ENCODE measurements around the gene ACKR2. TPM values are rescaled to one million over a fixed set of nuclear protein-coding genes. Genes with fewer than 3 reads are reported as not detected.

Gene ACKR2
- total RNA-seq, 1 experiment from 2014 or later = not detected

DNA sequence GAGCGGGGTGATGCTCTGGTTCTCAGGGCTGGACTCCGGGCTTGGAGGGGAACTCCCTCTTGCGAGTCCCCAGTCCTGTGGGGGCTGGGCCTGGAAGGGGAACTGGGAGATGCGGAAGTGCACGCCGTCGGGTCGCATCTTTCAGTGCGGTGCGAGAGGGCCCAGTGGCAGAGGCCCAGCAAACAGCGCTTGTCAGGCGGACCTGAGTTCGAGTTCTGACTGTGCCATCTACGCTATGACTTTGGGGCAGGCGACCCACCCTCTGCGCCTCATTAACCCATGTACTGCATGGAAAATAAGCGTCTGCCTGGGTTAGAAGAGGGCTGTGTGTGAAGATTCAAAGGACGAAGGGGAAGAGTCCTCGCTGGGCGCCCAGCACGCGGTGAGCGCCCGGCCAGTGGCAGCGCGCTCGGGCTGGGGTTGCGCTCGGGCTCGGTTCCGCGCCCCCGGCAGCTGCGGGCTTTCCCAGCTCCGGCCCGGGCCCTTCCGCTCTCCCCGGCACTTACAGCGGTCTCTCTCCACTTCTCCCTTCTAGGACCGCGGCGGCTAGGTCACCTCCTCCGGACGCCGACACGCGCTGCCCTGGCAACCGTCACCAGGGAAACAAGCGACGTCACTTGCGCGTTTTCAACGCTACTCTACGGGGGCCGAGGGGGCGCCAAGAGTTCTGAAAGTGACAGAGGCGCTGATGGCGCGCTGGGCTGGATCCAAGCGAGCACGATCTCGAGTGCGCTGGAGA lies 36.4 kb upstream of the ACKR2 start, which contains the start of gene CCDC13:
Gene CCDC13, minus strand, starts transcription at position 584 of the 739 bp plus-strand sequence. CDS start 14,908 bp downstream, outside the sequence.
- Mint-ChIP-seq H3K27ac (peak within 1 kb of the TSS in 2 of 3 experiments; percentile 23 to 62; a peak in 3 of 7 replicates), H3K27me3 (ENCODE audit: low read depth) (peaks cover 23% of the 10 kb centered on the region), H3K9me3 (peaks cover 5 to 13% of the 10 kb centered on the region in 2 experiments; a peak in 3 of 5 replicates), H3K4me3 (peak within 1 kb of the TSS; percentile 74 to 86), H3K4me1 (peaks cover 7 to 10% of the 10 kb centered on the region in 2 experiments), H3K36me3 (ENCODE audit: insufficient read depth in 1 of 3, low read depth in 3 of 3) (no peaks in the 10 kb centered on the region; a peak in 2 of 7 replicates)
- Histone ChIP-seq H3K23me2 (ENCODE audit: insufficient read length, low read depth, low read length, poor library complexity, severe bottlenecking) (peaks cover 10% of the 10 kb centered on the region), H3K14ac (ENCODE audit: insufficient read depth, low read length) (peak within 1 kb of the TSS; percentile 27), H4K8ac (replicated peaks; ENCODE audit: insufficient read length, low read depth, low read length) (no peak within 1 kb of the TSS), H3K27me3 (ENCODE audit: insufficient read depth, low read length) (no peaks in the 10 kb centered on the region), H3K27ac (ENCODE audit: insufficient read length, low read depth, low read length) (no peak within 1 kb of the TSS), H2AK5ac (ENCODE audit: insufficient read length, low read length) (no peak within 1 kb of the TSS), H3K18ac (ENCODE audit: insufficient read length, low read depth, low read length) (peak within 1 kb of the TSS; percentile 22), H3K79me2 (ENCODE audit: insufficient read depth, low read length) (no peaks in the 10 kb centered on the region), H2BK5ac (ENCODE audit: insufficient read length, low read length) (no peak within 1 kb of the TSS), H4K91ac (ENCODE audit: insufficient read length, low read depth, low read length) (no peak within 1 kb of the TSS), H3K23ac (ENCODE audit: insufficient read length, low read depth, low read length) (no peak within 1 kb of the TSS), H2BK15ac (ENCODE audit: low read depth, low read length) (no peak within 1 kb of the TSS), H3K4me2 (ENCODE audit: insufficient read depth, insufficient read length, low read length) (peak within 1 kb of the TSS; percentile 80), H2AFZ (ENCODE audit: low read length) (peak within 1 kb of the TSS; percentile 87), H2BK120ac (ENCODE audit: low read depth, low read length, poor library complexity, severe bottlenecking) (no peak within 1 kb of the TSS), H3K4me1 (ENCODE audit: insufficient read depth, low read length) (0 out of 2 replicates have a peak, but pooled peaks cover 2% of the 10 kb centered on the region), H3K56ac (ENCODE audit: insufficient read length, low read depth, low read length) (no peak within 1 kb of the TSS), H2BK12ac (ENCODE audit: insufficient read length, low read depth, low read length) (no peak within 1 kb of the TSS), H2BK20ac (ENCODE audit: low read depth, low read length, poor library complexity, severe bottlenecking) (no peak within 1 kb of the TSS), H3K79me1 (ENCODE audit: insufficient read depth, low read depth, low read length, poor library complexity, severe bottlenecking) (no peaks in the 10 kb centered on the region), H3K9ac (ENCODE audit: extremely low read depth, insufficient read length, low read length) (peak within 1 kb of the TSS; percentile 28), H3T11ph (ENCODE audit: low read length) (no peak within 1 kb of the TSS), H3K4ac (ENCODE audit: low read depth, low read length) (no peak within 1 kb of the TSS), H4K5ac (ENCODE audit: insufficient read length, low read depth, low read length) (no peak within 1 kb of the TSS), H3K9me3 (ENCODE audit: control insufficient read depth, low read depth, low read length) (no peaks in the 10 kb centered on the region), H4K20me1 (ENCODE audit: control insufficient read depth, insufficient read depth, insufficient read length) (no peaks in the 10 kb centered on the region)
- no CpG with 5 or more reads among the region's 63 CpGs for WGBS (ENCODE audit: extremely low coverage, insufficient read length, low lambda C conversion rate)
- TF ChIP-seq, protein P1, sequence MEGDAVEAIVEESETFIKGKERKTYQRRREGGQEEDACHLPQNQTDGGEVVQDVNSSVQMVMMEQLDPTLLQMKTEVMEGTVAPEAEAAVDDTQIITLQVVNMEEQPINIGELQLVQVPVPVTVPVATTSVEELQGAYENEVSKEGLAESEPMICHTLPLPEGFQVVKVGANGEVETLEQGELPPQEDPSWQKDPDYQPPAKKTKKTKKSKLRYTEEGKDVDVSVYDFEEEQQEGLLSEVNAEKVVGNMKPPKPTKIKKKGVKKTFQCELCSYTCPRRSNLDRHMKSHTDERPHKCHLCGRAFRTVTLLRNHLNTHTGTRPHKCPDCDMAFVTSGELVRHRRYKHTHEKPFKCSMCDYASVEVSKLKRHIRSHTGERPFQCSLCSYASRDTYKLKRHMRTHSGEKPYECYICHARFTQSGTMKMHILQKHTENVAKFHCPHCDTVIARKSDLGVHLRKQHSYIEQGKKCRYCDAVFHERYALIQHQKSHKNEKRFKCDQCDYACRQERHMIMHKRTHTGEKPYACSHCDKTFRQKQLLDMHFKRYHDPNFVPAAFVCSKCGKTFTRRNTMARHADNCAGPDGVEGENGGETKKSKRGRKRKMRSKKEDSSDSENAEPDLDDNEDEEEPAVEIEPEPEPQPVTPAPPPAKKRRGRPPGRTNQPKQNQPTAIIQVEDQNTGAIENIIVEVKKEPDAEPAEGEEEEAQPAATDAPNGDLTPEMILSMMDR (conservative IDR thresholded peaks at IDR 0.05) = no peak
- DNase-seq = peak; percentile 95
